Neural progenitor cell (in vitro differentiated cells): ENCODE measurements around the gene INPP5B. TPM values are rescaled to one million over a fixed set of nuclear protein-coding genes. Genes with fewer than 3 reads are reported as not detected.
A peak's percentile ranks its signal among the peaks of the same experiment; 100 is the strongest.
"Not testable (repeated sequence)": the region's sequence is repeated elsewhere in the genome, so short reads cannot be mapped to it uniquely, and the experiment has no call there.

ENCODE experiments used
- DNase-seq: peaks from one replicate; pipeline ENCODE4 v3.0.0-alpha.2; 2016; ENCODE audit warnings: low spot score
- H2AFZ ChIP-seq: fragments of 200-600 bp; sonication (generic); replicated peaks from 2 replicates; pipeline ENCODE4 v1.6.1; 2016; ENCODE audit warnings: antibody characterized with exemption
- H3F3A ChIP-seq: fragments of 200-600 bp; sonication (generic); 2 replicates; pipeline ENCODE4 v1.6.1; 2016; ENCODE audit warnings: antibody characterized with exemption, low read depth
- H3K27ac ChIP-seq: fragments of 200-600 bp; sonication (generic); 2 replicates; pipeline ENCODE4 v1.5.1; 2016; ENCODE audit warnings: mild to moderate bottlenecking
- H3K27me3 ChIP-seq: fragments of 200-600 bp; sonication (generic); 2 replicates; pipeline ENCODE4 v1.6.1; 2016; ENCODE audit warnings: mild to moderate bottlenecking, moderate library complexity
- H3K36me3 ChIP-seq: fragments of 200-600 bp; sonication (generic); 2 replicates; pipeline ENCODE4 v1.5.1; 2016
- H3K4me1 ChIP-seq: fragments of 200-600 bp; sonication (generic); 2 replicates; pipeline ENCODE4 v1.6.1; 2016; ENCODE audit warnings: mixed run types
- H3K4me2 ChIP-seq: fragments of 200-600 bp; sonication (generic); 2 replicates; pipeline ENCODE4 v1.6.1; 2016
- H3K4me3 ChIP-seq: fragments of 200-600 bp; sonication (generic); 2 replicates; pipeline ENCODE4 v1.5.1; 2016
- H3K79me2 ChIP-seq: fragments of 200-600 bp; sonication (generic); 2 replicates; pipeline ENCODE4 v1.6.1; 2016; ENCODE audit warnings: low read depth
- H3K9ac ChIP-seq: fragments of 200-600 bp; sonication (generic); 2 replicates; pipeline ENCODE4 v1.6.1; 2016
- H3K9me3 ChIP-seq: fragments of 200-600 bp; sonication (generic); 2 replicates; pipeline ENCODE4 v1.5.1; 2016; ENCODE audit warnings: low read depth
- H4K20me1 ChIP-seq: fragments of 200-600 bp; sonication (generic); 2 replicates; pipeline ENCODE4 v1.6.1; 2016; ENCODE audit warnings: low read depth
- H3K27ac Mint-ChIP-seq: 3 replicates; pipeline ENCODE4 v1.8.0; 2021; ENCODE audit warnings: mixed read lengths
- H3K27me3 Mint-ChIP-seq: 2 replicates; pipeline ENCODE4 v1.8.0; 2022; ENCODE audit warnings: low read depth, mild to moderate bottlenecking, inconsistent platforms, moderate library complexity, mixed read lengths; ENCODE audit not compliant: insufficient read depth
- H3K36me3 Mint-ChIP-seq: 3 replicates; pipeline ENCODE4 v1.8.0; 2021; ENCODE audit warnings: mixed read lengths
- H3K4me1 Mint-ChIP-seq: 3 replicates; pipeline ENCODE4 v1.8.0; 2021; ENCODE audit warnings: mixed read lengths
- H3K4me3 Mint-ChIP-seq: 3 replicates; pipeline ENCODE4 v1.8.0; 2021; ENCODE audit warnings: mild to moderate bottlenecking, moderate library complexity, mixed read lengths
- H3K9me3 Mint-ChIP-seq: 3 replicates; pipeline ENCODE4 v1.8.0; 2020; ENCODE audit warnings: mixed read lengths
- CTCF ChIP-seq: fragments of 200-600 bp; sonication (generic); IDR thresholded peaks from 2 replicates; pipeline ENCODE4 v1.5.1; 2017; ENCODE audit warnings: antibody characterized with exemption, mild to moderate bottlenecking
- EZH2 ChIP-seq: fragments of 200-600 bp; sonication (generic); IDR thresholded peaks from 2 replicates; pipeline ENCODE4 v1.6.1; 2017; ENCODE audit warnings: antibody characterized with exemption, mild to moderate bottlenecking, moderate library complexity
- EZH2phosphoT487 ChIP-seq: fragments of 200-600 bp; sonication (generic); IDR thresholded peaks from 2 replicates; pipeline ENCODE4 v1.6.1; 2017; ENCODE audit warnings: antibody characterized with exemption
- total RNA-seq: library from RNA; depleted of rRNA; stranded (reverse); fragments of >200 nt; gene quantifications from 2 replicates; pipeline ENCODE4 v1.2.3, GENCODE V29; 2015; ENCODE audit warnings: low replicate concordance

Gene INPP5B
- total RNA-seq, 1 donor from 2014 or later = 22.0 TPM

DNA sequence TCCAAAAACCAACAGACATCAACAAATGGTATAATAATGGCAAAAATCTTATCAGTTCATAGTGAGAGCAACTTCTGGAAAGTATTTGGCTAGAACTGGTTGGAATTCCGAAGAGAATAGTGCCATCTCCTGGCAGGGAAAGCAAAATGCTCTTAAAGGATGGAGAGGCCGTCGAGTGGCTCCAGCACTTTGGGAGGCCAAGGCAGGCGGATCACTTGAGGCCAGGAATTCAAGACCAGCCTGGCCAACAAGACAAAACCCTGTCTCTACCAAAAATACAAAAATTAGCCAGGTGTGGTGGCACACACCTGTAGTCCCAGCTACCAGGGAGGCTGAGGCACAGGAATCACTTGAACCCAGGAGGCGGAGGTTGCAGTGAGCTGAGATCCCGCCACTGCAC, 28.2 kb upstream of the INPP5B start:
- H3K36me3 ChIP-seq = peaks cover 13% of the 10 kb centered on the region
- not testable (repeated sequence) for H3K27me3 ChIP-seq, H3K27me3 Mint-ChIP-seq, H3K4me3 Mint-ChIP-seq, H3K9ac ChIP-seq, H3K9me3 ChIP-seq, H2AFZ ChIP-seq, H3K4me1 ChIP-seq, H3K27ac Mint-ChIP-seq, H3K27ac ChIP-seq, H3K4me3 ChIP-seq, H4K20me1 ChIP-seq, H3K9me3 Mint-ChIP-seq, H3K4me2 ChIP-seq, H3K4me1 Mint-ChIP-seq
- H3K36me3 Mint-ChIP-seq = peaks cover 45% of the 10 kb centered on the region
- peaks cover 16% of the 10 kb centered on the region for H3F3A ChIP-seq
- TF ChIP-seq CTCF = peak; percentile 73
- H3K79me2 ChIP-seq = peaks cover 29% of the 10 kb centered on the region
- peak; percentile 69 for DNase-seq

GRCh38 chr1:37974567-37974966, 27.7 kb upstream of the INPP5B start:
- Histone ChIP-seq H3K36me3 (peaks cover 13% of the 10 kb centered on the region), H3K4me3 (no peak overlapping the region), H3F3A (peaks cover 16% of the 10 kb centered on the region), H3K4me2 (no peak overlapping the region), H3K79me2 (peaks cover 29% of the 10 kb centered on the region), H3K9ac (no peak overlapping the region), H3K27me3 (no peaks in the 10 kb centered on the region), H3K27ac (no peak overlapping the region), H2AFZ (no peak overlapping the region), H3K9me3 (no peaks in the 10 kb centered on the region), H4K20me1 (peaks cover 4% of the 10 kb centered on the region), H3K4me1 (no peaks in the 10 kb centered on the region)
- H3K27me3 Mint-ChIP-seq = no peaks in the 10 kb centered on the region
- TF ChIP-seq EZH2phosphoT487 (no peak), EZH2 (no peak), CTCF (no peak)
- no peaks in the 10 kb centered on the region for H3K4me1 Mint-ChIP-seq
- H3K36me3 Mint-ChIP-seq = peaks cover 45% of the 10 kb centered on the region
- DNase-seq = no peak
- H3K4me3 Mint-ChIP-seq = no peak overlapping the region
- H3K9me3 Mint-ChIP-seq = no peaks in the 10 kb centered on the region
- H3K27ac Mint-ChIP-seq = no peak overlapping the region

DNA sequence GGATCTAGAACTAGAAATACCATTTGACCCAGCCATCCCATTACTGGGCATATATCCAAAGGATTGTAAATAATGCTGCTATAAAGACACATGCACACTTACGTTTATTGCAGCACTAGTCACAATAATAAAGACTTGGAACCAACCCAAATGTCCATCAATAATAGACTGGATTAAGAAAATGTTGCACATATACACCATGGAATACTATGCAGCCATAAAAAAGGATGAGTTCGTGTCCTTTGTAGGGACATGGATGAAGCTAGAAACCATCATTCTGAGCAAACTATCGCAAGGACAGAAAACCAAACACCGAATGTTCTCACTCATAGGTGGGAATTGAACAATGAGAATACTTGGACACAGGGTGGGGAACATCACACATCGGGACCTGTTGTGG, 26.8 kb upstream of the INPP5B start:
- H3K36me3 Mint-ChIP-seq = peaks cover 38% of the 10 kb centered on the region
- not testable (repeated sequence) for H2AFZ ChIP-seq, H3K27ac ChIP-seq, H3K4me2 ChIP-seq, H3K4me3 ChIP-seq, H3K4me1 Mint-ChIP-seq, H3K9me3 Mint-ChIP-seq, H3K4me3 Mint-ChIP-seq, DNase-seq, H3K27me3 ChIP-seq, H3K9me3 ChIP-seq, H3K9ac ChIP-seq, H4K20me1 ChIP-seq, H3K27ac Mint-ChIP-seq, H3K4me1 ChIP-seq, H3K27me3 Mint-ChIP-seq
- Histone ChIP-seq H3K36me3 (peaks cover 20% of the 10 kb centered on the region), H3K79me2 (peaks cover 29% of the 10 kb centered on the region), H3F3A (peaks cover 16% of the 10 kb centered on the region)

GRCh38 chr1:37965301-37965700, 18.4 kb upstream of the INPP5B start:
- Mint-ChIP-seq H3K36me3 (peaks cover 23% of the 10 kb centered on the region), H3K27ac (no peak overlapping the region)
- peaks cover 14% of the 10 kb centered on the region for H3K36me3 ChIP-seq

DNA sequence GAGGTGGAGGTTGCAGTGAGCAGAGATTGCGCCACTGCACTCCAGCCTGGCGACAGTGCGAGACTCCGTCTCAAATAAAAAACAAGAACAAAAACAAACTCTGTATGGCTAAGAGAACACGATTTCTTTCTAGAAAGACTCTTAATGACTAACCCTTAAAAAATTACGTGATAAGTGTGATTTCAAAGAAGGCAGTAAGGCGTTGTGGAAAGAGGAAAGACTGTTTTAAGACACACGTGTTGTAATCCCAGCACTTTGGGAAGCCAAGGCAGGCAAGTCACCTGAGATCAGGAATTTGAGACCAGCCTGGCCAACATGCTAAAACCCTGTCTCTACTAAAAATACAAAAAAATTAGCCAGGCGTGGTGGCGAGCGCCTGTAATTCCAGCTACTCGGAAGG, 17.3 kb upstream of the INPP5B start:
- not testable (repeated sequence) for H3K4me2 ChIP-seq, H4K20me1 ChIP-seq, DNase-seq, H2AFZ ChIP-seq, H3K27ac Mint-ChIP-seq, H3K27ac ChIP-seq, H3F3A ChIP-seq, H3K4me3 ChIP-seq, H3K9me3 Mint-ChIP-seq, H3K4me1 ChIP-seq, H3K4me1 Mint-ChIP-seq, H3K4me3 Mint-ChIP-seq, H3K27me3 Mint-ChIP-seq, H3K9ac ChIP-seq, H3K27me3 ChIP-seq, H3K79me2 ChIP-seq, H3K9me3 ChIP-seq
- peaks cover 28% of the 10 kb centered on the region for H3K36me3 Mint-ChIP-seq
- peaks cover 11% of the 10 kb centered on the region for H3K36me3 ChIP-seq

More at GRCh38 chr1:37965301-37965700, 18.4 kb upstream of the INPP5B start:
- H3K4me3 Mint-ChIP-seq = no peak overlapping the region
- no peaks in the 10 kb centered on the region for H3K9me3 Mint-ChIP-seq
- Histone ChIP-seq H2AFZ (no peak overlapping the region), H4K20me1 (no peaks in the 10 kb centered on the region), H3K79me2 (no peaks in the 10 kb centered on the region), H3K4me1 (no peaks in the 10 kb centered on the region), H3K27me3 (no peaks in the 10 kb centered on the region), H3K9me3 (no peaks in the 10 kb centered on the region), H3K9ac (no peak overlapping the region), H3K4me2 (no peak overlapping the region), H3K27ac (no peak overlapping the region), H3F3A (no peaks in the 10 kb centered on the region), H3K4me3 (no peak overlapping the region)
- DNase-seq = no peak
- TF ChIP-seq CTCF = no peak
- no peak for TF ChIP-seq EZH2
- TF ChIP-seq EZH2phosphoT487 = no peak
- no peaks in the 10 kb centered on the region for H3K4me1 Mint-ChIP-seq
- peaks cover 2% of the 10 kb centered on the region for H3K27me3 Mint-ChIP-seq
